GM10266 (cell line): Measurements from ENCODE around the gene CIB1.

ENCODE experiments used
- DNase-seq: peaks from one replicate; pipeline ENCODE4 v3.0.0; 2012; ENCODE audit errors: extremely low spot score
- CTCF ChIP-seq: IDR thresholded peaks from 2 replicates; pipeline ENCODE4 v1.5.1; 2012; ENCODE audit warnings: mild to moderate bottlenecking, low read depth; ENCODE audit not compliant: control insufficient read depth, insufficient read depth; ENCODE audit errors: missing control alignments

The CIB1 gene

GRCh38 chr15:90227816-90228772 lies 5.6 kb downstream of the CIB1 start:
- DNase-seq = no peak
- no peak for TF ChIP-seq CTCF

GRCh38 chr15:90227336-90227735 lies 6.4 kb downstream of the CIB1 start:
- no peak for TF ChIP-seq CTCF
- no peak for DNase-seq

GRCh38 chr15:90225504-90226234 lies 8.1 kb downstream of the CIB1 start:
- TF ChIP-seq CTCF = no peak
- DNase-seq = no peak

- no peak for TF ChIP-seq CTCF
- no peak for DNase-seq
Observed at GRCh38 chr15:90225047-90225446, 8.7 kb downstream of the CIB1 start.

GRCh38 chr15:90223441-90224165 lies 10.1 kb downstream of the CIB1 start:
- no peak for TF ChIP-seq CTCF
- DNase-seq = no peak

- no peak for TF ChIP-seq CTCF
- DNase-seq = no peak
Observed at GRCh38 chr15:90222547-90222946, 11.2 kb downstream of the CIB1 start.
